Neural cell (in vitro differentiated cells): ENCODE data around the gene FBLL1. TPM values are rescaled to one million over a fixed set of nuclear protein-coding genes. Genes with fewer than 3 reads are reported as not detected.

Experiments
- H2AFZ ChIP-seq: fragments of 200-600, 300-800 bp; sonication (generic), shearing (Covaris generic); 2 replicates; pipeline ENCODE4 v1.6.0; 2014; ENCODE audit warnings: low read depth, mild to moderate bottlenecking, antibody characterized with exemption, low read length, moderate library complexity
- H3F3A ChIP-seq: fragments of 200-600 bp; shearing (Covaris generic); 2 replicates; pipeline ENCODE4 v1.6.1; 2016; ENCODE audit warnings: mild to moderate bottlenecking, moderate library complexity, mixed read lengths, antibody characterized with exemption, low read length; ENCODE audit not compliant: insufficient read depth, poor library complexity, severe bottlenecking
- H3K27ac ChIP-seq: fragments of 200-600, 300-800 bp; sonication (generic), shearing (Covaris generic); 2 replicates; pipeline ENCODE4 v1.5.1; 2014; ENCODE audit warnings: mild to moderate bottlenecking, low read length, moderate library complexity
- H3K27me3 ChIP-seq: fragments of 300-800, 200-600 bp; sonication (generic), shearing (Covaris generic); 2 replicates; pipeline ENCODE4 v1.6.0; 2014; ENCODE audit warnings: mild to moderate bottlenecking, low read depth, low read length, moderate library complexity; ENCODE audit not compliant: insufficient read depth
- H3K36me3 ChIP-seq: fragments of 300-800, 200-600 bp; sonication (generic), shearing (Covaris generic); 2 replicates; pipeline ENCODE4 v1.5.1; 2014; ENCODE audit warnings: mild to moderate bottlenecking, antibody characterized with exemption, low read length, moderate library complexity; ENCODE audit not compliant: insufficient read depth
- H3K4me2 ChIP-seq: fragments of 300-800, 200-600 bp; sonication (generic), shearing (Covaris generic); 2 replicates; pipeline ENCODE4 v1.6.0; 2014; ENCODE audit warnings: mild to moderate bottlenecking, low read length
- H3K4me3 ChIP-seq: fragments of 300-800, 200-600 bp; sonication (generic), shearing (Covaris generic); 2 replicates; pipeline ENCODE4 v1.5.1; 2014; ENCODE audit warnings: mild to moderate bottlenecking, low read length, moderate library complexity
- H3K79me2 ChIP-seq: fragments of 200-600 bp; shearing (Covaris generic); replicated peaks from 2 replicates; pipeline ENCODE4 v1.6.0; 2014; ENCODE audit warnings: mild to moderate bottlenecking, low read length, moderate library complexity; ENCODE audit not compliant: insufficient read depth
- H3K9ac ChIP-seq: fragments of 300-800, 200-600 bp; sonication (generic), shearing (Covaris generic); 2 replicates; pipeline ENCODE4 v1.6.1; 2016; ENCODE audit warnings: mild to moderate bottlenecking, low read length, mixed read lengths
- H3K9me2 ChIP-seq: fragments of 200-600 bp; shearing (Covaris generic); 2 replicates; pipeline ENCODE4 v1.6.1; 2016; ENCODE audit warnings: mild to moderate bottlenecking, low read length, mixed read lengths; ENCODE audit not compliant: insufficient read depth
- H3K9me3 ChIP-seq: fragments of 200-600, 300-800 bp; sonication (generic), shearing (Covaris generic); 2 replicates; pipeline ENCODE4 v1.6.1; 2016; ENCODE audit warnings: mild to moderate bottlenecking, mixed run types, low read length, moderate library complexity, mixed read lengths
- H4K20me1 ChIP-seq: fragments of 200-600 bp; shearing (Covaris generic); 2 replicates; pipeline ENCODE4 v1.6.1; 2016; ENCODE audit warnings: mild to moderate bottlenecking, mixed run types; ENCODE audit not compliant: insufficient read depth
- CTCF ChIP-seq: fragments of 450-650 bp; IDR thresholded peaks from 2 replicates; pipeline ENCODE4 v1.5.1; 2014; ENCODE audit warnings: antibody characterized with exemption, mild to moderate bottlenecking, moderate library complexity; ENCODE audit not compliant: poor library complexity, severe bottlenecking
- EP300 ChIP-seq: fragments of 450-650 bp; conservative IDR thresholded peaks from 2 replicates; pipeline ENCODE4 v1.6.1; 2014; ENCODE audit warnings: antibody characterized with exemption, mild to moderate bottlenecking, moderate library complexity; ENCODE audit not compliant: poor library complexity, severe bottlenecking
- EZH2 ChIP-seq: fragments of 200-600, 300-800 bp; shearing (Covaris generic), sonication (generic); IDR thresholded peaks from 2 replicates; pipeline ENCODE4 v1.6.1; 2014; ENCODE audit warnings: antibody characterized with exemption, low read length, borderline replicate concordance, mild to moderate bottlenecking; ENCODE audit not compliant: insufficient read depth, poor library complexity, severe bottlenecking
- MXI1 ChIP-seq: fragments of 450-650 bp; conservative IDR thresholded peaks from 2 replicates; pipeline ENCODE4 v1.6.1; 2014; ENCODE audit warnings: antibody characterized with exemption, mild to moderate bottlenecking; ENCODE audit not compliant: poor library complexity, severe bottlenecking
- POLR2AphosphoS5 ChIP-seq: IDR thresholded peaks from 2 replicates; pipeline ENCODE4 v1.6.1; 2012
- RAD21 ChIP-seq: fragments of 450-650 bp; conservative IDR thresholded peaks from 2 replicates; pipeline ENCODE4 v1.6.1; 2014; ENCODE audit warnings: antibody characterized with exemption, mild to moderate bottlenecking, moderate library complexity
- REST ChIP-seq: IDR thresholded peaks from 2 replicates; pipeline ENCODE4 v1.6.1; 2012; ENCODE audit warnings: borderline replicate concordance
- SMC3 ChIP-seq: fragments of 450-650 bp; conservative IDR thresholded peaks from 2 replicates; pipeline ENCODE4 v1.6.1; 2014; ENCODE audit warnings: antibody characterized with exemption, mild to moderate bottlenecking, moderate library complexity; ENCODE audit not compliant: poor library complexity
- TAF1 ChIP-seq: IDR thresholded peaks from 2 replicates; pipeline ENCODE4 v1.6.1; 2012; ENCODE audit warnings: low read depth
- polyA plus RNA-seq: library from polyadenylated mRNA; depleted of rRNA; stranded (reverse); fragments of >200 nt; gene quantifications from 2 replicates; pipeline ENCODE4 v1.2.3, GENCODE V29; 2014

Gene FBLL1
- polyA plus RNA-seq, 1 donor from 2014 or later, result 63.7 TPM

DNA sequence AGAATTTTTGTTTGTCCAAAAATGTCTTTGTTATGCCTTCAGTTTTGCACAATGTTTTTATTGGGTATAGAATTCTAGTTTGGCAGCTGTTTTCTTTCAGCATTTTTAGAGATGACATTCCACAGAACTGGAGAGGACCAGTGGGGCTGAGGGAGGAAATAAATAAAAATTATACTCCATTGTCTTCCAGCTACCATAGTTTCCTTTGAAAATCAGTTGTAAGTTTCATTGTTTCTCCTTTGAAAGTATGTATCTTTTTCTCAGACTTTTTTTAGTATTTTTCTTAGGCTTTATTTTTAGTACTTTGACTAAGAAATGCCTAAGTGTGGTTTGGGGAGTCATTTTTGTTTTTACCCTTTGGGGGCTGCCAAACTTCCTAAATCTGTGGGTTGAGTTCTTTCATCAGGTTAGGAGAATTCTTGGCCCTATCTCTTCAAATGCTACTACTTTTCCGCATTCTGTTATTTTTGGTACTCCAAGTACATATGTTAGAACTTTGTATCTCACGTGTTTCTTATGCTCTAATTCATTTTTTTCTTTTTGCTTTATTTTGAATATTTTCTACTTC lies 15.2 kb upstream of the FBLL1 start:
- TF ChIP-seq SMC3 (no peak), RAD21 (no peak), REST (no peak)
- Histone ChIP-seq H3K36me3 (peaks cover 19% of the 10 kb centered on the region), H3F3A (no peaks in the 10 kb centered on the region), H3K79me2 (no peaks in the 10 kb centered on the region), H3K9ac (no peak overlapping the region), H2AFZ (no peak overlapping the region), H3K9me2 (no peaks in the 10 kb centered on the region), H3K4me2 (no peak overlapping the region), H3K27ac (no peak overlapping the region), H3K4me3 (no peak overlapping the region), H4K20me1 (no peaks in the 10 kb centered on the region), H3K27me3 (no peaks in the 10 kb centered on the region), H3K9me3 (no peaks in the 10 kb centered on the region)

- H3K9me2 ChIP-seq, result no peaks in the 10 kb centered on the region
- no peaks in the 10 kb centered on the region for H3K36me3 ChIP-seq
- H3K9ac ChIP-seq, result no peak overlapping the region
- no peak for TF ChIP-seq TAF1
- no peak for TF ChIP-seq EP300
- no peak for TF ChIP-seq RAD21
- no peak for TF ChIP-seq EZH2
- TF ChIP-seq REST, result no peak
- TF ChIP-seq SMC3, result no peak
- TF ChIP-seq MXI1, result no peak
- TF ChIP-seq CTCF, result no peak
- TF ChIP-seq POLR2AphosphoS5, result no peak
- H3K4me2 ChIP-seq, result no peak overlapping the region
- no peak overlapping the region for H3K4me3 ChIP-seq
- H3K27ac ChIP-seq, result no peak overlapping the region
- no peak overlapping the region for H2AFZ ChIP-seq
- H3F3A ChIP-seq, result no peaks in the 10 kb centered on the region
- H3K9me3 ChIP-seq, result no peaks in the 10 kb centered on the region
- no peaks in the 10 kb centered on the region for H3K79me2 ChIP-seq
- no peaks in the 10 kb centered on the region for H4K20me1 ChIP-seq
- no peaks in the 10 kb centered on the region for H3K27me3 ChIP-seq
Observed at GRCh38 chr5:168525856-168526255, 3.2 kb upstream of the FBLL1 start.
